IPS DF 19.7 (cell line): ENCODE data around the gene CSF3.

ENCODE experiments used
- DNase-seq: peaks from one replicate; pipeline ENCODE4 v3.0.0-alpha.2; 2013; ENCODE audit warnings: low read depth, low spot score

CSF3 gene

GRCh38 chr17:40015005-40015997 is at the start of gene CSF3:
Gene CSF3, plus strand, starts transcription at chr17:40015440. Its CDS starts 35 bp downstream, at chr17:40015475.
- DNase-seq, result no peak

- no peak for DNase-seq
Measured at GRCh38 chr17:39966771-39967170, 48.5 kb upstream of the CSF3 start.

- DNase-seq, result no peak
Measured at GRCh38 chr17:39968761-39969160, 46.5 kb upstream of the CSF3 start.

GRCh38 chr17:39969375-39969774 is 45.9 kb upstream of the CSF3 start:
- no peak for DNase-seq

- no peak for DNase-seq
Measured at GRCh38 chr17:39970157-39970692, 45.0 kb upstream of the CSF3 start.

- no peak for DNase-seq
Measured at GRCh38 chr17:39971076-39971603, 44.1 kb upstream of the CSF3 start.

GRCh38 chr17:39972271-39972670 is 43.0 kb upstream of the CSF3 start:
- DNase-seq, result no peak

GRCh38 chr17:39973496-39973895 is 41.7 kb upstream of the CSF3 start:
- DNase-seq, result no peak

- DNase-seq, result no peak
Measured at GRCh38 chr17:39974433-39974832, 40.8 kb upstream of the CSF3 start.

- DNase-seq, result no peak
Measured at GRCh38 chr17:39975801-39976200, 39.4 kb upstream of the CSF3 start.

- DNase-seq, result no peak
Measured at GRCh38 chr17:39979016-39979670, 36.1 kb upstream of the CSF3 start.

- no peak for DNase-seq
Measured at GRCh38 chr17:39979893-39980350, 35.3 kb upstream of the CSF3 start.

- peak; percentile 98 for DNase-seq
Measured at GRCh38 chr17:39980351-39981206, 34.7 kb upstream of the CSF3 start, which contains the start of gene PSMD3. Gene PSMD3, plus strand, starts transcription at chr17:39980807. Its CDS starts 164 bp downstream, at chr17:39980971.

- DNase-seq, result no peak
Measured at GRCh38 chr17:39981207-39981741, 34.0 kb upstream of the CSF3 start.

- no peak for DNase-seq
Measured at GRCh38 chr17:39981766-39982375, 33.4 kb upstream of the CSF3 start.

GRCh38 chr17:39988206-39988810 is 26.9 kb upstream of the CSF3 start:
- DNase-seq, result no peak

- no peak for DNase-seq
Measured at GRCh38 chr17:39994448-39994847, 20.8 kb upstream of the CSF3 start.

- DNase-seq, result no peak
Measured at GRCh38 chr17:39995438-39995837, 19.8 kb upstream of the CSF3 start.

GRCh38 chr17:39996162-39996561 is 19.1 kb upstream of the CSF3 start:
- DNase-seq, result no peak

- no peak for DNase-seq
Measured at GRCh38 chr17:39996800-39997199, 18.4 kb upstream of the CSF3 start.
